ENCODE data around the gene TMC4.
"Not testable (repeated sequence)": the region's sequence is repeated elsewhere in the genome, so short reads cannot be mapped to it uniquely, and the experiment has no call there.

The TMC4 gene

GRCh38 chr19:54208784-54209057 lies 35.8 kb upstream of the TMC4 start:
- no peak overlapping the region for H3K4me3 Mint-ChIP-seq
- no peaks in the 10 kb centered on the region for H3K27me3 Mint-ChIP-seq
- peaks cover 65% of the 10 kb centered on the region for H3K36me3 Mint-ChIP-seq
- H3K4me1 Mint-ChIP-seq = peaks cover 80% of the 10 kb centered on the region
- DNase-seq = no peak
- CTCF ChIA-PET = no interaction called here
- H3K9me3 Mint-ChIP-seq = no peaks in the 10 kb centered on the region
- H3K27ac Mint-ChIP-seq = no peak overlapping the region

DNA sequence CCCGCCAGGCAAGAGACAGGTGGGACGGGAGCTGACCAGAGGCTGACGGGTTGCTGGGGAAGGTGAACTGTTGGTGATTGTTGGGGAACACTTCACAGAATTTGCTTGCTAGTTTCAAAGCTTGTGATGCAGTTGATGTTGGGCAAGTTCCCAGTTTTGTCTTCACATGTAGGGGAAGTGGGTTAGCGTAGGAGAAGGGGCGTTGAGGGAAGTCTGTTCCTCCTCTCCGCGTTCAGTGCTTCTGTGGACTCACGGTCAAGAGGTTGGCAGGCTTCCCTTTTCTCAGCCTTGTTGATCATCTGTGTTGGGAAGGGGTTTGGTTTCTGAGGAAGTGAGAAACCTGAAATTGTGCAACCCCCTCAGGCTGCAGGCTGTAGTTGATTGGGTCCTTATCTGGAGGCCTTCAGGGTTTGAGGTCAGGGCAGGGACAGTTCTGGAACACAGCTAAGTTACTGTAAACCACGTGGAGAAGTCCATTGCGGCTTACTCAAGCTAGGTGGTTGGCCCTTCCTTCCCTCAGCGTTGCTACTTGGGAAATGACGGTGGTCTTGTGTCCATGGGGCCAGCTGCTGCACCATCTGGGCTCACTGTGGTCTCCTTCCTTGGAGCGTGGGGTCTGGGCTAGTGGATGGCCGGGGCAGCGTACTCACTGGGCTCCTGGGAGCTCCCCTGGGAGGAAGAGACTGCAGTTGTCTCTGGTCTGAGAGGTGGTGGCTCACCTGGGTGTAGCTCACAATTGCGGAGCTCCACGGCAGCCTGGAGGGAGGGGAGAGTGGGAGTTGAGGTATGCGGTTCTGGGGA lies 35.2 kb upstream of the TMC4 start:
- CTCF ChIA-PET = no interaction called here
- Mint-ChIP-seq H3K4me1 (peaks cover 85% of the 10 kb centered on the region), H3K4me3 (no peak overlapping the region), H3K27me3 (no peaks in the 10 kb centered on the region), H3K36me3 (peaks cover 69% of the 10 kb centered on the region), H3K9me3 (no peaks in the 10 kb centered on the region), H3K27ac (peak overlapping the region; percentile 3)
- DNase-seq = peak; percentile 41

- peaks cover 72% of the 10 kb centered on the region for H3K36me3 Mint-ChIP-seq
- H3K9me3 Mint-ChIP-seq = no peaks in the 10 kb centered on the region
- H3K4me1 Mint-ChIP-seq = peaks cover 91% of the 10 kb centered on the region
- no peak overlapping the region for H3K4me3 Mint-ChIP-seq
- no peaks in the 10 kb centered on the region for H3K27me3 Mint-ChIP-seq
- no peak overlapping the region for H3K27ac Mint-ChIP-seq
- CTCF ChIA-PET = no interaction called here
- DNase-seq = no peak
Observed at GRCh38 chr19:54207676-54207982, 34.7 kb upstream of the TMC4 start.

DNA sequence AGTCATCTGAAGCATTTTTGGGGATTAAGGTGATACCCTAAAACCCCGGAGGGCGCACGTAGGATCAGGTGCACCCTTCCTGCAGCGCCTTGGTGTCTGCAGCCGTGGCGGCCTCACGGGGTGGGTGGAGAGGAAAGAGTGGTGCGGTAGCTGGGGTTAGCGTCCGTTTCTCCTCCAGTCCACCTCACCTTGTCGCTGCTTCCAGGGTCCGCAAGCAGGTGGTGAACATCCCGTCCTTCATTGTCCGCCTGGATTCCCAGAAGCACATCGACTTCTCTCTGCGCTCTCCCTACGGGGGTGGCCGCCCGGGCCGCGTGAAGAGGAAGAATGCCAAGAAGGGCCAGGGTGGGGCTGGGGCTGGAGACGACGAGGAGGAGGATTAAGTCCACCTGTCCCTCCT lies 34.2 kb upstream of the TMC4 start:
- DNase-seq, CTCF ChIA-PET, H3K4me3 Mint-ChIP-seq, H3K9me3 Mint-ChIP-seq, H3K27me3 Mint-ChIP-seq: not testable (repeated sequence)
- Mint-ChIP-seq H3K4me1 (peaks cover 95% of the 10 kb centered on the region), H3K27ac (peak overlapping the region; percentile 70), H3K36me3 (peaks cover 76% of the 10 kb centered on the region)

- peaks cover 97% of the 10 kb centered on the region for H3K4me1 Mint-ChIP-seq
- H3K9me3 Mint-ChIP-seq = no peaks in the 10 kb centered on the region
- CTCF ChIA-PET = no interaction called here
- no peak for DNase-seq
- H3K36me3 Mint-ChIP-seq = peaks cover 78% of the 10 kb centered on the region
- no peak overlapping the region for H3K4me3 Mint-ChIP-seq
- no peaks in the 10 kb centered on the region for H3K27me3 Mint-ChIP-seq
- peak overlapping the region; percentile 70 for H3K27ac Mint-ChIP-seq
Observed at GRCh38 chr19:54206831-54207177, 33.8 kb upstream of the TMC4 start.

GRCh38 chr19:54206030-54206830 lies 33.3 kb upstream of the TMC4 start:
- CTCF ChIA-PET = no interaction called here
- Mint-ChIP-seq H3K27me3 (no peaks in the 10 kb centered on the region), H3K27ac (no peak overlapping the region), H3K4me3 (no peak overlapping the region), H3K4me1 (peaks cover 98% of the 10 kb centered on the region), H3K9me3 (no peaks in the 10 kb centered on the region), H3K36me3 (peaks cover 83% of the 10 kb centered on the region)
- no peak for DNase-seq

DNA sequence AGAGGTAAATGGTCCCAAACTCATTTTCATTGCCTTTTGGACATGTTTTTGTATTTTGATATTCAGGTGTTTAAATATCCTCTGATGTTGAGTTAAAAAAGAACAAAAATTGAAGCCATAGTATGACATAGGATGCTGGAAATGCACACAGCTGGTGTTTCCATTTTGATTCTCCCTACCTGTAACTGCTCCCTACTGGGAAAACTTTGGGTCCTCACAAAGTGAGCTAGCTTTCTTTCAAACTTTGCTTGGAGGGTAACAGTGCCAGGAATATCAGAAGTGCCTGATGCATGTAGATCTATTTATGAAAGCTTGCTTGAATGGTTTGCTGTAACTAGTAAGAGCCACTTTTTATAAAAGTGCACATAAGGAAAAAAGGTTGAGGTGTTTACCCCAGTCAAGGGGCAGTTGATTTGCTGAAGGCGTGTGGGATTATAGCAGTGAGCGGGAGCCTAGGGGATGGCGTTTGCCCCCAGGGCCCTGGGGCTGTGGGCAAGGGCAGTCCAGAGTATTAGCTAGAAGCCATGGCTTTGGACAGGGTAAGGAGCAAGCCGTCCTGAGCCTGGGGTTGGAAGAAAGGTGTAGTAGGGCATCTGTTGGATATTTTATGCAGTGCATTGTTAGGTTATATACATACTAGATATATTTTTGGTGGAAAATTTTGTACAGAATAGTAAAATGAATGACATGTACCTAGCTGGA lies 32.0 kb upstream of the TMC4 start:
- no peak for DNase-seq
- Mint-ChIP-seq H3K9me3 (no peaks in the 10 kb centered on the region), H3K4me1 (peaks cover 88% of the 10 kb centered on the region), H3K27ac (no peak overlapping the region), H3K36me3 (peaks cover 78% of the 10 kb centered on the region), H3K27me3 (no peaks in the 10 kb centered on the region), H3K4me3 (peak overlapping the region; percentile 18)
- CTCF ChIA-PET = no interaction called here

GRCh38 chr19:54203151-54203611 lies 30.2 kb upstream of the TMC4 start:
- CTCF ChIA-PET = no interaction called here
- H3K4me1 Mint-ChIP-seq = peaks cover 77% of the 10 kb centered on the region
- H3K9me3 Mint-ChIP-seq = no peaks in the 10 kb centered on the region
- no peak for DNase-seq
- H3K27ac Mint-ChIP-seq = peak overlapping the region; percentile 33
- peak overlapping the region; percentile 98 for H3K4me3 Mint-ChIP-seq
- peaks cover 72% of the 10 kb centered on the region for H3K36me3 Mint-ChIP-seq
- no peaks in the 10 kb centered on the region for H3K27me3 Mint-ChIP-seq

DNA sequence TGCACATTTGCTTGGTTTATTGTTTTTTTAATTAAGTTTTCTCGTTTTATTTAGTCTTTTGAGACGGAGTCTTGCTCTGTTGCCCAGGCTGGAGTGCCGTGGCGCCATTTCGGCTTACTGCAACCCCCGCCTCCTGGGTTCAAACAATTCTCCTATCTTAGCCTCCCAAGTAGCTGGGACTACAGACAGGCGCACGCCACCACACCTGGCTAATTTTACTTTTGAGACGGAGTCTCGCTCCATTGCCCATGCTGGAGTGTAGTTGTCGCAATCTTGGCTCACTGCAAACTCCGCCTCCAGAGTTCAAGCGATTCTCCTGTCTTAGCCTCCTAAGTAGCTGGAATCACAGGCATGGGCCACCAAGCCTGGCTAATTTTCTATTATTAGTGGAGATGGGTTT lies 29.0 kb upstream of the TMC4 start:
- H3K4me1 Mint-ChIP-seq = peaks cover 65% of the 10 kb centered on the region
- H3K4me3 Mint-ChIP-seq = peak overlapping the region; percentile 98
- no peak for DNase-seq
- CTCF ChIA-PET = no interaction called here
- H3K27ac Mint-ChIP-seq = peak overlapping the region; percentile 98
- H3K9me3 Mint-ChIP-seq = no peaks in the 10 kb centered on the region
- H3K27me3 Mint-ChIP-seq = no peaks in the 10 kb centered on the region
- H3K36me3 Mint-ChIP-seq = peaks cover 62% of the 10 kb centered on the region

DNA sequence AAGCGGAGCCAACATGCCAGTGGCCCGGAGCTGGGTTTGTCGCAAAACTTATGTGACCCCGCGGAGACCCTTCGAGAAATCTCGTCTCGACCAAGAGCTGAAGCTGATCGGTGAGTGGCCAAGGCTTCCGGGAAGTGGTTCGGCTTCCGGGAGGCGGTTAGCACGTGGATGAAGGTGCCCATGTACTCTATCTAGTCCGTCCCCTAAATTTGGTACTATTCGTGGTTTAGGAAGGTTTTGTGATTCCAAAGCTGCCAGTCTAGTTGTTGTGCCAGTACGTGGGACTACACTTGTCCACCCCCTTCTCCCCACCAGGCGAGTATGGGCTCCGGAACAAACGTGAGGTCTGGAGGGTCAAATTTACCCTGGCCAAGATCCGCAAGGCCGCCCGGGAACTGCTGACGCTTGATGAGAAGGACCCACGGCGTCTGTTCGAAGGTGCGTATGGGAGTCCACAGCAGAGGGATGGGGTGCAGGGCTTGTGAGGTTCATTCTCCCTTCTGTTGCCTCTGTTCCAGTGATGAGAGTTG lies 28.3 kb upstream of the TMC4 start:
- Mint-ChIP-seq H3K9me3 (no peaks in the 10 kb centered on the region), H3K4me3 (peak overlapping the region; percentile 98), H3K27ac (peak overlapping the region; percentile 98), H3K4me1 (peaks cover 58% of the 10 kb centered on the region), H3K36me3 (peaks cover 54% of the 10 kb centered on the region), H3K27me3 (no peaks in the 10 kb centered on the region)
- no peak for DNase-seq
- CTCF ChIA-PET = no interaction called here

GRCh38 chr19:54199401-54199800 lies 26.4 kb upstream of the TMC4 start:
- Mint-ChIP-seq H3K9me3 (no peaks in the 10 kb centered on the region), H3K27ac (peak overlapping the region; percentile 73), H3K4me3 (peak overlapping the region; percentile 98), H3K4me1 (peaks cover 42% of the 10 kb centered on the region), H3K36me3 (peaks cover 43% of the 10 kb centered on the region), H3K27me3 (no peaks in the 10 kb centered on the region)
- CTCF ChIA-PET = no interaction called here
- no peak for DNase-seq

DNA sequence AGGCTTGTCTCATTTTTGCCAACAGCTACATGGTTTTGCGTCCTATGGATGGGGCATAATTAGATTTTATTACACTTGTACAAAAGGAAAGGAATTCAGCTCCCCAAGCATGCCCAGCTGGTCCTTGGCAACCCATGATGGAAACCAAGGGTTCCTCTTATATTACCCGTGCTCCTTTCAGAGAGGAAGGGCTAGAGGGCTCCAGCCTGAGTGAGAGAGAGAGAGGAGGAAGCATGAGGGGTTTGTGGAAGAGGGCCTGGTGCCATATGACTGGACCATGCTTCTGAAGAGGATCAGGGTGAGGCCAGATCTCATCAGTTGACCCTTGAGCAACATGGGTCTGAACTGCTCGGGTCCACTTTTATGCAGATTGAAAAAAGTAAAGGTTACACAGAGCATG lies 24.2 kb upstream of the TMC4 start:
- CTCF ChIA-PET = interaction anchor here (1.5 kb wide), 1 partner anchor 27 kb away, joined by 4 read pairs; no protein-coding TSS in a partner anchor
- no peak for DNase-seq
- Mint-ChIP-seq H3K9me3 (no peaks in the 10 kb centered on the region), H3K4me3 (no peak overlapping the region), H3K4me1 (peaks cover 29% of the 10 kb centered on the region), H3K27ac (no peak overlapping the region), H3K27me3 (no peaks in the 10 kb centered on the region), H3K36me3 (peaks cover 26% of the 10 kb centered on the region)

- Mint-ChIP-seq H3K27me3 (no peaks in the 10 kb centered on the region), H3K27ac (no peak overlapping the region), H3K4me3 (no peak overlapping the region), H3K4me1 (peaks cover 29% of the 10 kb centered on the region), H3K36me3 (peaks cover 24% of the 10 kb centered on the region), H3K9me3 (no peaks in the 10 kb centered on the region)
- no peak for DNase-seq
- CTCF ChIA-PET = interaction anchor here (1.5 kb wide), 1 partner anchor 27 kb away, joined by 4 read pairs; no protein-coding TSS in a partner anchor
Observed at GRCh38 chr19:54196536-54196935, 23.6 kb upstream of the TMC4 start.

GRCh38 chr19:54194463-54194862 lies 21.5 kb upstream of the TMC4 start:
- CTCF ChIA-PET = interaction anchor here (0.9 kb wide), 1 partner anchor 25 kb away, joined by 3 read pairs; no protein-coding TSS in a partner anchor
- not testable (repeated sequence) for H3K27ac Mint-ChIP-seq
- peaks cover 25% of the 10 kb centered on the region for H3K4me1 Mint-ChIP-seq

More at GRCh38 chr19:54194463-54194862, 21.5 kb upstream of the TMC4 start:
- not testable (repeated sequence) for H3K27me3 Mint-ChIP-seq, H3K4me3 Mint-ChIP-seq, DNase-seq, H3K9me3 Mint-ChIP-seq
- H3K36me3 Mint-ChIP-seq = peaks cover 16% of the 10 kb centered on the region
